Tibial nerve (tissue), 4 donors: Measurements from ENCODE around the gene PAEP. TPM values are rescaled to one million over a fixed set of nuclear protein-coding genes. Genes with fewer than 3 reads are reported as not detected.

Source experiments
- DNase-seq, 2 donors: peaks; one replicate each; pipeline ENCODE4 v3.0.0-alpha.2; 2019; ENCODE audit warnings: low spot score in 2 of 2
- H3K27ac ChIP-seq, 4 donors: fragments of 200-600 bp; sonication (generic) in 3 of 4; one replicate each; pipeline ENCODE4 v1.5.1; 2017 to 2019; ENCODE audit warnings: mild to moderate bottlenecking in 1 of 4
- H3K27me3 ChIP-seq, 2 donors: fragments of 200-600 bp; sonication (generic) in 1 of 2; one replicate each; pipeline versions ENCODE4 v1.5.1 to v1.6.0; 2017 to 2019
- H3K36me3 ChIP-seq, 3 donors: fragments of 200-600 bp; sonication (generic); one replicate each; pipeline ENCODE4 v1.5.1; 2018 to 2019
- H3K4me1 ChIP-seq, 4 donors: fragments of 200-600 bp; sonication (generic) in 3 of 4; one replicate each; pipeline ENCODE4 v1.5.1; 2017 to 2019
- H3K4me3 ChIP-seq, 4 donors: fragments of 200-600 bp; sonication (generic) in 3 of 4; one replicate each; pipeline ENCODE4 v1.5.1; 2017 to 2019; ENCODE audit warnings: mild to moderate bottlenecking in 1 of 4, moderate library complexity in 1 of 4
- H3K9me3 ChIP-seq, 4 donors: fragments of 200-600 bp; sonication (generic) in 3 of 4; one replicate each; pipeline ENCODE4 v1.5.1; 2017 to 2019
- CTCF ChIP-seq, 5 experiments: fragments of 200-600 bp in 3 of 5; fragments of 450-650 bp in 2 of 5; sonication (generic) in 3 of 5; IDR thresholded peaks; one replicate each; pipeline ENCODE4 v1.5.1; 2016 to 2019; ENCODE audit warnings: antibody characterized with exemption in 5 of 5, mild to moderate bottlenecking in 3 of 5, moderate library complexity in 2 of 5
- EP300 ChIP-seq, 2 donors: sonication (generic); formaldehyde crosslinking; IDR thresholded peaks; one replicate each; pipeline ENCODE4 v1.6.1; 2017; ENCODE audit warnings: antibody characterized with exemption in 2 of 2, mild to moderate bottlenecking in 1 of 2
- POLR2A ChIP-seq, 2 donors: fragments of 450-650 bp; IDR thresholded peaks; one replicate each; pipeline ENCODE4 v1.6.1; 2017; ENCODE audit warnings: antibody characterized with exemption in 2 of 2, mild to moderate bottlenecking in 2 of 2, moderate library complexity in 2 of 2
- WGBS, 2 donors: methylation state at CpG; one replicate each; pipeline ENCODE4 v1.1.5; 2018; 5-methylcytosine and 5-hydroxymethylcytosine counted together
- total RNA-seq, 4 donors: library from RNA; depleted of rRNA; stranded (reverse); fragments of >200 nt; gene quantifications; one replicate each; pipeline ENCODE4 v1.1.0, GENCODE V29; 2016

PAEP gene
- total RNA-seq, 4 donors from 2014 or later = not detected

GRCh38 chr9:135582966-135583687 is 21.6 kb downstream of the PAEP start:
- Histone ChIP-seq H3K36me3 (no peaks in the 10 kb centered on the region), H3K27me3 (no peaks in the 10 kb centered on the region), H3K4me1 (no peaks in the 10 kb centered on the region), H3K27ac (no peak overlapping the region), H3K9me3 (no peaks in the 10 kb centered on the region), H3K4me3 (no peak overlapping the region)
- 67 to 68% methylated on average over 16 of the region's 19 CpGs for WGBS, 2 donors
- no peak for TF ChIP-seq EP300 (IDR thresholded peaks at IDR 0.05)
- no peak for TF ChIP-seq POLR2A (IDR thresholded peaks at IDR 0.05)
- no peak for TF ChIP-seq CTCF (IDR thresholded peaks at IDR 0.05)
- no peak for DNase-seq

- Histone ChIP-seq H3K36me3 (no peaks in the 10 kb centered on the region), H3K9me3 (no peaks in the 10 kb centered on the region), H3K27ac (no peak overlapping the region), H3K27me3 (no peaks in the 10 kb centered on the region), H3K4me1 (no peaks in the 10 kb centered on the region), H3K4me3 (no peak overlapping the region)
- 84 to 87% methylated on average over 16 of the region's 16 CpGs for WGBS, 2 donors
- no peak for DNase-seq
- TF ChIP-seq POLR2A (IDR thresholded peaks at IDR 0.05) (no peak), CTCF (IDR thresholded peaks at IDR 0.05) (no peak), EP300 (IDR thresholded peaks at IDR 0.05) (no peak)
These were observed 22.1 kb downstream of the PAEP start for GRCh38 chr9:135583688-135584011.

- no peaks in the 10 kb centered on the region for H3K27me3 ChIP-seq
- TF ChIP-seq CTCF (IDR thresholded peaks at IDR 0.05) = no peak
- no peak for TF ChIP-seq POLR2A (IDR thresholded peaks at IDR 0.05)
- TF ChIP-seq EP300 (IDR thresholded peaks at IDR 0.05) = no peak
- H3K4me1 ChIP-seq = no peaks in the 10 kb centered on the region
- no peak for DNase-seq
- H3K27ac ChIP-seq = no peak overlapping the region
- no peak overlapping the region for H3K4me3 ChIP-seq
- 62 to 83% methylated on average over 4 to 5 of the region's 5 CpGs for WGBS, 2 donors
- H3K9me3 ChIP-seq = no peaks in the 10 kb centered on the region
- H3K36me3 ChIP-seq = no peaks in the 10 kb centered on the region
These were observed 22.8 kb downstream of the PAEP start for GRCh38 chr9:135584371-135584770.

GRCh38 chr9:135584934-135585333 is 23.4 kb downstream of the PAEP start:
- WGBS, 2 donors = 67 to 69% methylated on average over 16 of the region's 16 CpGs
- no peak overlapping the region for H3K27ac ChIP-seq
- TF ChIP-seq EP300 (IDR thresholded peaks at IDR 0.05) = no peak
- no peak for TF ChIP-seq CTCF (IDR thresholded peaks at IDR 0.05)
- TF ChIP-seq POLR2A (IDR thresholded peaks at IDR 0.05) = no peak

GRCh38 chr9:135586601-135587109 is 25.1 kb downstream of the PAEP start:
- WGBS, 2 donors = 47 to 54% methylated on average over 7 to 15 of the region's 15 CpGs
- no peaks in the 10 kb centered on the region for H3K36me3 ChIP-seq
- H3K9me3 ChIP-seq = no peaks in the 10 kb centered on the region
- H3K4me3 ChIP-seq = no peak overlapping the region
- H3K27ac ChIP-seq = no peak overlapping the region
- TF ChIP-seq POLR2A (IDR thresholded peaks at IDR 0.05) = no peak
- no peak for TF ChIP-seq CTCF (IDR thresholded peaks at IDR 0.05)
- no peak for TF ChIP-seq EP300 (IDR thresholded peaks at IDR 0.05)
- DNase-seq = no peak
- H3K4me1 ChIP-seq = no peaks in the 10 kb centered on the region
- H3K27me3 ChIP-seq = no peaks in the 10 kb centered on the region

More at GRCh38 chr9:135584934-135585333, 23.4 kb downstream of the PAEP start:
- Histone ChIP-seq H3K27me3 (no peaks in the 10 kb centered on the region), H3K36me3 (no peaks in the 10 kb centered on the region), H3K4me1 (no peaks in the 10 kb centered on the region), H3K4me3 (no peak overlapping the region), H3K9me3 (no peaks in the 10 kb centered on the region)
- no peak for DNase-seq
